Endothelial cell of umbilical vein (primary cell): ENCODE results near the gene ABLIM2. TPM values are rescaled to one million over a fixed set of nuclear protein-coding genes. Genes with fewer than 3 reads are reported as not detected.

Experiments
- BruUV-seq: library from RNA; stranded (reverse); fragments of 400-500 nt; replicated peaks from 2 replicates; lab custom pipeline; 2021; lab: Mats Ljungman, UMichigan
- CTCF ChIA-PET: fragments of 300-600, 350-600 bp; sonication (Branson Sonifier 250); formaldehyde crosslinking; loops from one replicate; lab custom pipeline; 2021; ENCODE audit warnings: antibody characterized with exemption, inconsistent platforms; lab: Charles Lee
- POLR2A ChIA-PET: fragments of 300-600, 350-600 bp; sonication (Branson Sonifier 250); formaldehyde crosslinking; loops from one replicate; lab custom pipeline; 2021; ENCODE audit warnings: antibody characterized with exemption, inconsistent platforms; lab: Charles Lee
- DNase-seq: peaks from one replicate; pipeline ENCODE4 v3.0.0-alpha.2; 2011; ENCODE audit warnings: low read depth, low spot score
- FAIRE-seq: peaks from 2 replicates; lab custom pipeline; 2011; peaks lifted over from hg19 to GRCh38; lab: Jason Lieb, UNC
- H2AFZ ChIP-seq: 2 replicates; pipeline ENCODE4 v1.6.0; 2012; ENCODE audit warnings: low read depth, low read length, control low read depth, inconsistent platforms
- H3K27ac ChIP-seq: 2 replicates; pipeline ENCODE4 v1.5.1; 2011; ENCODE audit warnings: low read depth, mild to moderate bottlenecking, control low read depth, low read length, moderate library complexity; ENCODE audit not compliant: insufficient read depth
- H3K27me3 ChIP-seq, 2 experiments: 2 replicates each; pipeline versions ENCODE4 v1.6.0 to v1.6.1; 2011; ENCODE audit warnings: low read length in 2 of 2, mixed read lengths in 1 of 2; ENCODE audit not compliant: control insufficient read depth in 2 of 2, insufficient read depth in 2 of 2
- H3K36me3 ChIP-seq, 2 experiments: 2 replicates in 1 of 2; 3 replicates in 1 of 2; pipeline ENCODE4 v1.5.1; 2011; ENCODE audit warnings: low read length in 2 of 2, mild to moderate bottlenecking in 1 of 2, moderate library complexity in 1 of 2; ENCODE audit not compliant: control insufficient read depth in 2 of 2, insufficient read depth in 2 of 2; ENCODE audit errors: extremely low read depth in 1 of 2
- H3K4me1 ChIP-seq: 3 replicates; pipeline ENCODE4 v1.5.1; 2011; ENCODE audit warnings: mild to moderate bottlenecking, low read length; ENCODE audit not compliant: control insufficient read depth, insufficient read depth; ENCODE audit errors: extremely low read depth
- H3K4me2 ChIP-seq: 2 replicates; pipeline ENCODE4 v1.6.1; 2011; ENCODE audit warnings: low read length, control low read depth, mixed read lengths; ENCODE audit not compliant: insufficient read depth
- H3K4me3 ChIP-seq, 3 experiments: fragments of 200-600 bp in 1 of 3; sonication (generic), shearing (Covaris generic) in 1 of 3; replicated peaks in 1 of 3; 2 replicates each; pipeline ENCODE4 v1.5.1; 2011 to 2016; ENCODE audit warnings: control low read depth in 3 of 3, low read length in 3 of 3, mild to moderate bottlenecking in 2 of 3, inconsistent platforms in 1 of 3, low read depth in 1 of 3, moderate library complexity in 1 of 3; ENCODE audit not compliant: insufficient read depth in 1 of 3
- H3K79me2 ChIP-seq: 2 replicates; pipeline ENCODE4 v1.6.0; 2012; ENCODE audit warnings: low read length, inconsistent platforms; ENCODE audit not compliant: control insufficient read depth, insufficient read depth
- H3K9ac ChIP-seq: replicated peaks from 2 replicates; pipeline ENCODE3; 2011; ENCODE audit warnings: low read length, control low read depth; ENCODE audit not compliant: insufficient read depth; ENCODE audit errors: extremely low read depth
- H3K9me1 ChIP-seq: replicated peaks from 3 replicates; pipeline ENCODE4 v1.6.0; 2011; ENCODE audit warnings: mild to moderate bottlenecking, low read length; ENCODE audit not compliant: control insufficient read depth, insufficient read depth; ENCODE audit errors: extremely low read depth
- H3K9me3 ChIP-seq: replicated peaks from 2 replicates; pipeline ENCODE4 v1.5.1; 2012; ENCODE audit warnings: low read length, inconsistent platforms; ENCODE audit not compliant: control insufficient read depth, insufficient read depth
- H4K20me1 ChIP-seq: replicated peaks from 2 replicates; pipeline ENCODE3; 2011; ENCODE audit warnings: mild to moderate bottlenecking, low read length; ENCODE audit not compliant: control insufficient read depth, insufficient read depth; ENCODE audit errors: extremely low read depth
- EZH2 ChIP-seq: IDR thresholded peaks from 2 replicates; pipeline ENCODE4 v1.6.1; 2012; ENCODE audit warnings: borderline replicate concordance, low read depth, mild to moderate bottlenecking, moderate library complexity, low read length, inconsistent platforms; ENCODE audit not compliant: severe bottlenecking
- GATA2 ChIP-seq: IDR thresholded peaks from 2 replicates; pipeline ENCODE4 v1.7.0; 2011; ENCODE audit warnings: low read depth, mild to moderate bottlenecking, moderate library complexity, mixed read lengths, low read length; ENCODE audit not compliant: insufficient read length, insufficient read depth
- JUN ChIP-seq: IDR thresholded peaks from 2 replicates; pipeline ENCODE4 v1.6.1; 2011; ENCODE audit warnings: borderline replicate concordance, low read depth; ENCODE audit not compliant: insufficient read length, insufficient read depth
- POLR2AphosphoS5 ChIP-seq: IDR thresholded peaks from 2 replicates; pipeline ENCODE4 v1.6.1; 2012; ENCODE audit warnings: low read depth, mild to moderate bottlenecking, control low read depth, low read length, moderate library complexity; ENCODE audit not compliant: insufficient read depth
- dilution Hi-C: fragments of 300-500 bp; cut with MboI; formaldehyde crosslinking; loops from one replicate; pipeline ENCODE4 v1.15.0; 2019; ENCODE audit warnings: low sequenced_read_pairs; ENCODE audit not compliant: extremely low pct_ligation_motif_present
- intact Hi-C: fragments of 100-400 bp; cut with micrococcal nuclease; formaldehyde crosslinking; loops from one replicate; pipeline ENCODE4 v1.10.0; 2022
- polyA plus RNA-seq, 4 experiments: library from polyadenylated mRNA; depleted of rRNA in 3 of 4; stranded (reverse) in 3 of 4; unstranded in 1 of 4; fragments of >200 nt; gene quantifications; 2 replicates each; pipeline versions ENCODE4 v1.2.1 to v1.2.3, GENCODE V29; 2011 to 2012; ENCODE audit warnings: missing spikeins in 1 of 4
- total RNA-seq: library from RNA; stranded (reverse); gene quantifications from 2 replicates; pipeline ENCODE4 v1.2.3, GENCODE V29; 2021
- TF ChIP-seq, protein P1 (sequence below), 2 donors: IDR thresholded peaks; 1 replicate in 1 of 2; 2 replicates in 1 of 2; pipeline ENCODE4 v1.5.1; 2011; ENCODE audit warnings: low read length in 2 of 2, mild to moderate bottlenecking in 2 of 2, moderate library complexity in 2 of 2, control low read depth in 1 of 2, inconsistent platforms in 1 of 2, low read depth in 1 of 2; ENCODE audit not compliant: insufficient read depth in 1 of 2; ENCODE audit errors: extremely low read depth in 1 of 2
- TF ChIP-seq, protein P2 (sequence below): IDR thresholded peaks from 2 replicates; pipeline ENCODE4 v1.6.1; 2011; ENCODE audit not compliant: insufficient read depth, insufficient read length

The ABLIM2 gene
- total and polyA plus RNA-seq, 2 donors (not counting 3 experiments of a cell fraction or from before 2014, with no cell fraction given), result 0.28 to 0.66 TPM

DNA sequence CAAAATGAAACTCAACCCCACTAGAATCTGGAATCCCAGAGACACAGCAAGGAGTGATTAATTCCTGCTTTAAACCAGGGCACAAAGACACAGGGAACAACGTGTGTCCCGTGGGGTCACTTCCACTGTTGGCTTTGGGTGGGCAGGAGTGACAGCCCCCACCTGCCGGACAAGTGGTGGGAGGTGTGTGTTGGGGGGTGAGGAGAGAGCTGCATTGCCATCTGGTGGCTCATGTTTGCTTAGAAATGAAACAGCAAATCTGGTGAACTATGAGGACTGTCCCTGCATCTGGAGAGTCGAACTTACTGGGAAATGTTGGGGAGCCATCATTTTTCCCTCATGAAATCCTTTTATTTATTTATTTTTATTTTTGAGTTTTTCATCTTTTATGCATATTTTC, 143.1 kb downstream of the ABLIM2 start:
- Histone ChIP-seq H4K20me1 (no peaks in the 10 kb centered on the region), H3K27me3 (peaks cover 0 to 2% of the 10 kb centered on the region in 2 experiments), H3K79me2 (no peaks in the 10 kb centered on the region), H3K4me2 (no peak overlapping the region), H3K9me1 (no peaks in the 10 kb centered on the region), H3K9ac (no peak overlapping the region), H3K9me3 (no peaks in the 10 kb centered on the region), H3K4me1 (no peaks in the 10 kb centered on the region), H3K36me3 (no peaks in the 10 kb centered on the region), H2AFZ (no peak overlapping the region), H3K27ac (no peak overlapping the region), H3K4me3 (no peak overlapping the region)
- intact Hi-C loops, result no loop called here
- dilution Hi-C loops, result no loop called here
- FAIRE-seq, result no peak
- CTCF ChIA-PET, result interaction anchor here (1.0 to 1.2 kb wide), 3 partner anchors 13 to 824 kb away, joined by 3 to 4 read pairs (median 3); partner anchors contain the start of gene SORCS2
- BruUV-seq, result no TSS peak
- peak; percentile 19 for DNase-seq
- TF ChIP-seq JUN, result no peak
- TF ChIP-seq, protein P1, sequence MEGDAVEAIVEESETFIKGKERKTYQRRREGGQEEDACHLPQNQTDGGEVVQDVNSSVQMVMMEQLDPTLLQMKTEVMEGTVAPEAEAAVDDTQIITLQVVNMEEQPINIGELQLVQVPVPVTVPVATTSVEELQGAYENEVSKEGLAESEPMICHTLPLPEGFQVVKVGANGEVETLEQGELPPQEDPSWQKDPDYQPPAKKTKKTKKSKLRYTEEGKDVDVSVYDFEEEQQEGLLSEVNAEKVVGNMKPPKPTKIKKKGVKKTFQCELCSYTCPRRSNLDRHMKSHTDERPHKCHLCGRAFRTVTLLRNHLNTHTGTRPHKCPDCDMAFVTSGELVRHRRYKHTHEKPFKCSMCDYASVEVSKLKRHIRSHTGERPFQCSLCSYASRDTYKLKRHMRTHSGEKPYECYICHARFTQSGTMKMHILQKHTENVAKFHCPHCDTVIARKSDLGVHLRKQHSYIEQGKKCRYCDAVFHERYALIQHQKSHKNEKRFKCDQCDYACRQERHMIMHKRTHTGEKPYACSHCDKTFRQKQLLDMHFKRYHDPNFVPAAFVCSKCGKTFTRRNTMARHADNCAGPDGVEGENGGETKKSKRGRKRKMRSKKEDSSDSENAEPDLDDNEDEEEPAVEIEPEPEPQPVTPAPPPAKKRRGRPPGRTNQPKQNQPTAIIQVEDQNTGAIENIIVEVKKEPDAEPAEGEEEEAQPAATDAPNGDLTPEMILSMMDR (IDR thresholded peaks at IDR 0.05; ENCODE audit: extremely low read depth in 1 of 2, insufficient read depth in 1 of 2, low read depth in 1 of 2, low read length in 2 of 2), result peak in 1 of 2 donors; percentile 35
- TF ChIP-seq POLR2AphosphoS5, result no peak
- TF ChIP-seq GATA2, result no peak
- TF ChIP-seq, protein P2, sequence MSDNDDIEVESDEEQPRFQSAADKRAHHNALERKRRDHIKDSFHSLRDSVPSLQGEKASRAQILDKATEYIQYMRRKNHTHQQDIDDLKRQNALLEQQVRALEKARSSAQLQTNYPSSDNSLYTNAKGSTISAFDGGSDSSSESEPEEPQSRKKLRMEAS, result no peak
- TF ChIP-seq EZH2, result no peak
- POLR2A ChIA-PET, result no interaction called here
